ENCODE data around the gene SELENON. TPM values are rescaled to one million over a fixed set of nuclear protein-coding genes. Genes with fewer than 3 reads are reported as not detected.
A peak's percentile ranks its signal among the peaks of the same experiment; 100 is the strongest.

SELENON gene
- total and polyA plus RNA-seq, 7 experiments from 2014 or later: 2.6 to 27.7 (median 25.2) TPM

DNA sequence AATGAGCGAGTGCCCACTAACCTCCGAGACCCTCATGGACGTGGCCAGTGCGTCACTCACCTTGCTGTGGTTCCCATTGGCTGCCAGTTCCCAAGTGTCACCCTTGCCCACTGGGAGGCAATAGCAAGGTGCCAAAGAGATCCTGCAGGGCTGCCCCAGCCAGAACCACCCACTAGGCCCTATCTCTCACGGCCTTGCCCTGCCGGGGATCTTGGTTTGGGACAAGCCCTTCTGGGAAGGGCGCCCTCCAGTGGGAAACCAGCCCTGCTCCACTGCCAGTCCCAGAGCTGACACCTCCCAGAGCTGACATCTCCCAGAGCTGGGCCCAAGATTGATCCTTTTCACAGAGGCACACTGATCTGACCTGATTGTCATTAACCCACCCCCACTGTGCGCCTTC is 2.1 kb upstream of the SELENON start:
- DNase-seq: peak in 1 of 9 donors; percentile 31
- intact Hi-C loops (cut with micrococcal nuclease): loop anchor here (1.0 to 5.0 kb wide), 9 partner anchors 43 to 296 kb away; partner anchors contain the start of genes LDLRAP1 (in 2 of the 2) and MAN1C1 (in 1 of the 2)
- Histone ChIP-seq H3K4me3 (ENCODE audit: low read length) (no peak overlapping the region), H3K27me3 (ENCODE audit: control insufficient read depth in 2 of 2, insufficient read depth in 2 of 2, low read length in 2 of 2) (no peaks in the 10 kb centered on the region), H3K36me3 (ENCODE audit: control insufficient read depth in 2 of 3, insufficient read depth in 3 of 3, low read length in 3 of 3) (no peaks in the 10 kb centered on the region), H3K4me1 (ENCODE audit: control insufficient read depth in 2 of 2, insufficient read depth in 2 of 2, low read length in 2 of 2) (peaks cover 32 to 73% of the 10 kb centered on the region in 2 donors), H3K27ac (ENCODE audit: low read depth, low read length) (peak overlapping the region; percentile 37), H3K9me3 (ENCODE audit: control insufficient read depth in 2 of 3, low read length in 3 of 3) (no peaks in the 10 kb centered on the region)
- Mint-ChIP-seq H3K9me3 (peaks cover 0 to 5% (median 0%) of the 10 kb centered on the region in 11 donors), H3K4me3 (peak overlapping the region in 9 of 10 donors; percentile 9 to 82 (median 73)), H3K27ac (peak overlapping the region; percentile 27 to 98 (median 89)), H3K4me1 (peaks cover 40 to 93% (median 81%) of the 10 kb centered on the region in 7 donors), H3K27me3 (peaks cover 0 to 37% (median 0%) of the 10 kb centered on the region in 5 donors), H3K36me3 (peaks cover 0 to 3% (median 0%) of the 10 kb centered on the region in 5 donors)
- CTCF ChIA-PET: interaction anchor here (0.5 to 4.1 kb wide), 15 partner anchors 10 to 1970 kb away, joined by 3 to 32 read pairs (median 3); partner anchors contain the start of gene MTFR1L
- POLR2A ChIA-PET: interaction anchor here (0.6 to 3.6 kb wide), 10 partner anchors 16 to 345 kb away, joined by 3 to 31 read pairs (median 4); partner anchors contain the start of gene MTFR1L
- no peak for ATAC-seq

DNA sequence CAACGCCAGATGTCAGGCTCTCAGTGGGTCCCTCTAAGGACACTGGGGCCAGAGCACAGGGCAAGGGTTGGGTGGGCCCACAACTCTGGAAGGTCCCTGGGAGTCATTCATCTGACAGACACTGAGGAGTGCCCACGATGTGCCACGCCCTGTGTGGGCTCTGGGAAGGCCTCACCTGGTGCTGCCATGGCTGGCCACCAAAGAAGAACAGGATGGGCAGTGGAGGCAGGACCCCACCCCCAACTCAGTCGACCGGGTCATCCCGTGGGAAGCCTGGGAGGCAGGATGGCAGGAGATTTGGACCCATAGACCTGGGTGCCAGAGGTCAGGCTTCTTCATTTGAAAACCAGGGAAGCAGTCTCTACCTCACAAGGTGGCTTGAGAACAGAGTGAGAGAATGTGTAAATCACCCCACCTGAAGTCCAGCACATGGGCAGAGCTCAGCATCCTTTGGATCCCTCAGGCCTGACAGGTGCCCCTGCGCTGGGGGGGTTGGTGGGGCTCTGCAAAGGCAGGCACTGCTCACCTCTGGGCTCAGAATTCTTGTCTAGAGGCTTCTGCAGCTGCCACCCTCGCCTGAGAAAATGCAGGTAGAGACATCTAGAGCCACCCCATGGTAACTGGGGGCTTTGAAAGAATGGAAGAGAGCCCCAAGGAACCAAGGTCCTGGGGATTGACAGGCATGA is 1.2 kb upstream of the SELENON start:
- ATAC-seq: no peak
- Histone ChIP-seq H3K4me3 (ENCODE audit: low read length) (no peak overlapping the region), H3K9me3 (ENCODE audit: control insufficient read depth in 2 of 3, low read length in 3 of 3) (no peaks in the 10 kb centered on the region), H3K36me3 (ENCODE audit: control insufficient read depth in 2 of 3, insufficient read depth in 3 of 3, low read length in 3 of 3) (no peaks in the 10 kb centered on the region), H3K27me3 (ENCODE audit: control insufficient read depth in 2 of 2, insufficient read depth in 2 of 2, low read length in 2 of 2) (no peaks in the 10 kb centered on the region), H3K4me1 (ENCODE audit: control insufficient read depth in 2 of 2, insufficient read depth in 2 of 2, low read length in 2 of 2) (peaks cover 32 to 74% of the 10 kb centered on the region in 2 donors), H3K27ac (ENCODE audit: low read depth, low read length) (peak overlapping the region; percentile 71)
- CTCF ChIA-PET: interaction anchor here (0.6 to 4.1 kb wide), 15 partner anchors 10 to 1970 kb away, joined by 3 to 32 read pairs (median 3); partner anchors contain the start of gene MTFR1L
- POLR2A ChIA-PET: interaction anchor here (0.6 to 3.6 kb wide), 11 partner anchors 17 to 190 kb away, joined by 3 to 31 read pairs (median 4); no protein-coding TSS in a partner anchor
- DNase-seq: peak in 1 of 9 donors; percentile 24
- peaks cover 42 to 90% (median 79%) of the 10 kb centered on the region in 7 donors for H3K4me1 Mint-ChIP-seq
- intact Hi-C loops (cut with micrococcal nuclease): loop anchor here (1.0 to 5.0 kb wide), 4 partner anchors 20 to 297 kb away; partner anchors contain the start of genes LDLRAP1 (in 2 of the 2) and MTFR1L (in 1 of the 2)
- peak overlapping the region in 8 of 9 donors; percentile 86 to 98 (median 90) for H3K27ac Mint-ChIP-seq
- H3K36me3 Mint-ChIP-seq: peaks cover 0 to 4% (median 0%) of the 10 kb centered on the region in 5 donors
- H3K27me3 Mint-ChIP-seq: peaks cover 0 to 36% (median 0%) of the 10 kb centered on the region in 5 donors
- H3K9me3 Mint-ChIP-seq: peaks cover 0 to 5% (median 0%) of the 10 kb centered on the region in 11 donors
- H3K4me3 Mint-ChIP-seq: peak overlapping the region; percentile 15 to 86 (median 80)

DNA sequence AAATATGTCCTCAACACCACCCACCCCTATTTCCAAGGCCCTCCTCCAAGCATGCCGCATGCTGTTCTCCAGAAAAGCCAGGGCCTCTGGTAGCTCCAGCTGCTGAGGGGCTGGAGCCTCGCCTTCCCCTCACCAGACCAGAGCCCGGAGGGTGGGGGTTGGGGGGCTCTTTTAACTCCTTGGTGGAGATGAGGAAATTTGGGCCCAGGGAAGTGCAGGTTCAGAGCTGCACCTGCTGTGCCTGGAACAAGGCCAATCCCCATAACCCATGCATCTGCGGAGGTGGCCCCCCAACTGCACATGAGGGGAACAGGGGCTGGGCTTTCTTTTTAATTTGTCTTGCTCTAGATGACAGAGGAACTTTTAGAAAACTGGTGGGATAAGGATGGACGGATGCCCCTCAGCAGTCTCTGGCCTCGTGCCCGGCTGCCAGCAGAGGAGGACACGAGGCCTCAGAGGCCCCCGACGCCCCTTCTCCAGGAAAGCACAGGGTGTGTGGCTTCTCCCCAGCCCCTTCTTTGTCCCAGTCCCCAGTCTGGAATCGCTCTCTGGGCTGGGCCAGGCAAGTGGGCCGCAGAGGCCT is 550 bp upstream of the SELENON start:
- DNase-seq (peak in 2 of 9 donors; percentile 19 to 41), ATAC-seq (no peak)
- intact Hi-C loops (cut with micrococcal nuclease): loop anchor here (1.0 to 5.0 kb wide), 4 partner anchors 20 to 297 kb away; partner anchors contain the start of genes LDLRAP1 (in 2 of the 2) and MTFR1L (in 1 of the 2)
- Histone ChIP-seq H3K27ac (ENCODE audit: low read depth, low read length) (peak overlapping the region; percentile 71), H3K9me3 (ENCODE audit: control insufficient read depth in 2 of 3, low read length in 3 of 3) (no peaks in the 10 kb centered on the region), H3K36me3 (ENCODE audit: control insufficient read depth in 2 of 3, insufficient read depth in 3 of 3, low read length in 3 of 3) (no peaks in the 10 kb centered on the region), H3K4me1 (ENCODE audit: control insufficient read depth in 2 of 2, insufficient read depth in 2 of 2, low read length in 2 of 2) (peaks cover 32 to 69% of the 10 kb centered on the region in 2 donors), H3K4me3 (ENCODE audit: low read length) (peak overlapping the region; percentile 24), H3K27me3 (ENCODE audit: control insufficient read depth in 2 of 2, insufficient read depth in 2 of 2, low read length in 2 of 2) (no peaks in the 10 kb centered on the region)
- Mint-ChIP-seq H3K9me3 (peaks cover 0 to 5% (median 0%) of the 10 kb centered on the region in 11 donors), H3K4me3 (peak overlapping the region; percentile 58 to 86 (median 80)), H3K27ac (peak overlapping the region in 8 of 9 donors; percentile 86 to 98 (median 90)), H3K4me1 (peaks cover 42 to 90% (median 80%) of the 10 kb centered on the region in 7 donors), H3K36me3 (peaks cover 0 to 4% (median 0%) of the 10 kb centered on the region in 5 donors), H3K27me3 (peaks cover 0 to 40% (median 0%) of the 10 kb centered on the region in 5 donors)
- ChIA-PET CTCF (interaction anchor here (1.1 to 4.1 kb wide), 3 partner anchors 13 to 189 kb away, joined by 3 to 32 read pairs (median 5); no protein-coding TSS in a partner anchor), POLR2A (interaction anchor here (0.8 to 3.6 kb wide), 6 partner anchors 95 to 190 kb away, joined by 3 to 31 read pairs (median 4); no protein-coding TSS in a partner anchor)

DNA sequence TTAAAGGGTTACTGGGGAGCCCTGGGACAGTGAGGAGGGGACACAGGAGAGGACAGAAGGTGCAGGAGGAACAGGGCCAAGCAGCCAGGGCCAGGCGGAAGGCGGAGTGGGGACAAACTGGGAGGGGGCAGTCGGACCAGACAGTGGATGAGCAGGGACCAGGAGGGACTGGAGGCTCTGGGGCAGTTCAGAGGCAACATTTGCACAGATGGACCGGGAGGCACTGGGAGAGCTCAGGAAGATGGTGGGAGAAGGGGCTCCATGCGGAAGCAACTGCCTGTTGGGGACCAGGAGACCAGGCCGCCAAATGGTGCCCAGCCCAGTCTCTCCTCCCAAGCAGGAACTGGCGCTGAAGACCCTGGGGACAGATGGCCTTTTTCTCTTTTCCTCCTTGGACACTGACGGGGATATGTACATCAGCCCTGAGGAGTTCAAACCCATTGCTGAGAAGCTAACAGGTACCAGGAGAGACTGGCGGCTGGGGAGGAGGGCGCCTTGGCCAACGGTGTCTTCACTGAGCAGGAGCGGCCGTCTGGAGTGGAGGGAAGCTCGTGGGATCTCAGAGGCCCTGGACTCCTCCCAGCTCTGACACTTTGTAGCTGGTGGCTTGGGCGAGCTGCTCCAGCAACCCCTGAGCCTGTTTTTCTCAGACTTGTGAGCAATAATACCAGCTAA is 847 bp downstream of the SELENON start:
- POLR2A ChIA-PET: interaction anchor here (0.6 to 4.9 kb wide), 15 partner anchors 9 to 296 kb away, joined by 3 to 25 read pairs (median 3); partner anchors contain the start of gene MTFR1L
- Histone ChIP-seq H3K27ac (ENCODE audit: low read depth, low read length) (peak overlapping the region; percentile 61), H3K4me1 (ENCODE audit: control insufficient read depth in 2 of 2, insufficient read depth in 2 of 2, low read length in 2 of 2) (peaks cover 32 to 59% of the 10 kb centered on the region in 2 donors), H3K36me3 (ENCODE audit: control insufficient read depth in 2 of 3, insufficient read depth in 3 of 3, low read length in 3 of 3) (peaks cover 0 to 11% (median 0%) of the 10 kb centered on the region in 3 experiments), H3K27me3 (ENCODE audit: control insufficient read depth in 2 of 2, insufficient read depth in 2 of 2, low read length in 2 of 2) (no peaks in the 10 kb centered on the region), H3K4me3 (ENCODE audit: low read length) (peak overlapping the region; percentile 47), H3K9me3 (ENCODE audit: control insufficient read depth in 2 of 3, low read length in 3 of 3) (no peaks in the 10 kb centered on the region)
- CTCF ChIA-PET: interaction anchor here (0.6 to 4.1 kb wide), 7 partner anchors 10 to 280 kb away, joined by 3 to 32 read pairs (median 5); no protein-coding TSS in a partner anchor
- Mint-ChIP-seq H3K4me3 (peak overlapping the region; percentile 74 to 90 (median 84)), H3K9me3 (peaks cover 0 to 3% (median 0%) of the 10 kb centered on the region in 11 donors), H3K36me3 (peaks cover 0 to 11% (median 4%) of the 10 kb centered on the region in 5 donors), H3K4me1 (peaks cover 42 to 89% (median 82%) of the 10 kb centered on the region in 7 donors), H3K27ac (peak overlapping the region; percentile 15 to 92 (median 79)), H3K27me3 (peaks cover 0 to 33% (median 0%) of the 10 kb centered on the region in 5 donors)
- no peak for ATAC-seq
- no peak for DNase-seq
- intact Hi-C loops (cut with micrococcal nuclease): no loop called here

DNA sequence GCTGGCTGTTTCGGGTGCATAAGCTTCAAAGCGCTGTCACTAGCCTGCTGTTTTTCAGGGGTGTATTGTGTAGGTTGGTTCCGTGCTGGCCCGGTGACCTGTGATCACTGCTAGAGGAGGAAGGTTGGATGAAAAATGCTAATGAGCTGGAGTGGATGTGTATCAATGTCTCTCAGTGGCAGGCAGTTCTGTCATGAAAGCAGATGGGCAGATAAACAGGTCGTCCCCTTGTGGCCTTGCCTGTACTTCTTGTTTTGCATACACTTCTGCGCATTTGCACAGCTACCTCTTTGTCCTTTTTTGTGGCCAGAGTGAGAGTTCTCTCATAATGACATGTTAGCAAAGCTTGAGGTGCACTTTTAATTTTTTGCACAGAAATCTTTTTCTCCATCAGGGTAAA is 2.9 kb downstream of the SELENON start:
- peaks cover 0 to 29% (median 0%) of the 10 kb centered on the region in 3 experiments for H3K36me3 ChIP-seq (ENCODE audit: control insufficient read depth in 2 of 3, insufficient read depth in 3 of 3, low read length in 3 of 3)
- H3K9me3 ChIP-seq (ENCODE audit: control insufficient read depth in 2 of 3, low read length in 3 of 3): no peaks in the 10 kb centered on the region
- Mint-ChIP-seq H3K27me3 (peaks cover 0 to 26% (median 0%) of the 10 kb centered on the region in 5 donors), H3K4me3 (peak overlapping the region; percentile 19 to 90 (median 63)), H3K9me3 (peaks cover 0 to 1% (median 0%) of the 10 kb centered on the region in 11 donors), H3K27ac (peak overlapping the region in 6 of 9 donors; percentile 2 to 61 (median 42)), H3K4me1 (peaks cover 26 to 72% (median 63%) of the 10 kb centered on the region in 7 donors), H3K36me3 (peaks cover 0 to 21% (median 4%) of the 10 kb centered on the region in 5 donors)
- POLR2A ChIA-PET: interaction anchor here (0.6 to 4.9 kb wide), 9 partner anchors 17 to 231 kb away, joined by 3 to 25 read pairs (median 3); partner anchors contain the start of gene MTFR1L
- peak; percentile 30 for ATAC-seq
- no peak overlapping the region for H3K4me3 ChIP-seq (ENCODE audit: low read length)
- peak in 1 of 9 donors; percentile 39 for DNase-seq
- peaks cover 12 to 40% of the 10 kb centered on the region in 2 donors for H3K4me1 ChIP-seq (ENCODE audit: control insufficient read depth in 2 of 2, insufficient read depth in 2 of 2, low read length in 2 of 2)
- no peak overlapping the region for H3K27ac ChIP-seq (ENCODE audit: low read depth, low read length)
- CTCF ChIA-PET: interaction anchor here (0.6 to 3.6 kb wide), 9 partner anchors 89 to 286 kb away, joined by 3 to 24 read pairs (median 3); no protein-coding TSS in a partner anchor
- intact Hi-C loops (cut with micrococcal nuclease): no loop called here
- H3K27me3 ChIP-seq (ENCODE audit: control insufficient read depth in 2 of 2, insufficient read depth in 2 of 2, low read length in 2 of 2): no peaks in the 10 kb centered on the region

Data from naive thymus-derived CD4-positive, alpha-beta T cell (primary cell).